Activated CD4-positive, alpha-beta T cell treated with anti-CD3 and anti-CD28 coated beads, Interleukin-2, amount 50 U/mL, for 48 hours (primary cell): Measurements from ENCODE around the gene CLTCL1.
"Not testable (repeated sequence)": the region's sequence is repeated elsewhere in the genome, so short reads cannot be mapped to it uniquely, and the experiment has no call there.

ENCODE experiments used
- DNase-seq, 2 experiments: peaks; one replicate each; pipeline ENCODE4 v3.0.0-alpha.2; 2020

CLTCL1 gene

DNA sequence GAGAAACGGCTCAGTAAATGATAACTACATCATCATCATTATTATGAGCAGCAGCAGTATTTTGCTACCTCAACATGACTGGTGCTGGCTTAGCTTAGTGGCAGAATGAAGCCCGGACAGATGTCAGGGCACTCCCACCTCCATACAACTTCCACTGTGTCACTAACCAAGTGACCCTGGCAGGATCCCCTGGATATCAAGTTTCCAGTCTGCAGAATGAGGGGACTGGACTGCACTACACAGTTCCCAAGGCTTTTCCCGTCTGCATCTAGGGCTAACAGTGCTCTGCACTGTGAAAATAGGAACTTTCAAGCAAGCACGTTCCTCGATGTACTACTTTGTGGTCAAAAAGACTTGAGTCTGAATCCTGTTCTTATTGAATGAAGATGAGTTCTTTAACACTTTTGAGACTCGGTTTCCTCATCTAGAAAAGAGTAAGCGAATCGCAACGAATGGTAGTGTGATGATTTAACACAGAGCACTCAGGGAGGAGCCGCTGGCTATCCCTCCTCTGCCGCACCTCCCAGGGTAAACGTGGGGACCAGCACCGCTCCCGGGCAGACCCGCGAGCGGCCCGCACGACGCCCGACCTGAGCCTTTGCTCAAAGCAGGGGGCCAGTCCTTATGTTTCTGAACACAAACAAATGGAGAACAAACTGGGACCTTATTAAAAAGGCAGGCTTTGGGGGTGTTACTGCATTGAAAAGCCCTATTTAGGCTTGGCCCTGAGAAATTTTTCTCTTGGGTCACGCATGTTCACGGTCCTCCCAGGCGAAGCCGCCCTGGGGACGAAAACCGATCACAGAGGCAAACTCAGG lies 910 bp downstream of the CLTCL1 start:
- DNase-seq: peak; percentile 1 to 10

DNA sequence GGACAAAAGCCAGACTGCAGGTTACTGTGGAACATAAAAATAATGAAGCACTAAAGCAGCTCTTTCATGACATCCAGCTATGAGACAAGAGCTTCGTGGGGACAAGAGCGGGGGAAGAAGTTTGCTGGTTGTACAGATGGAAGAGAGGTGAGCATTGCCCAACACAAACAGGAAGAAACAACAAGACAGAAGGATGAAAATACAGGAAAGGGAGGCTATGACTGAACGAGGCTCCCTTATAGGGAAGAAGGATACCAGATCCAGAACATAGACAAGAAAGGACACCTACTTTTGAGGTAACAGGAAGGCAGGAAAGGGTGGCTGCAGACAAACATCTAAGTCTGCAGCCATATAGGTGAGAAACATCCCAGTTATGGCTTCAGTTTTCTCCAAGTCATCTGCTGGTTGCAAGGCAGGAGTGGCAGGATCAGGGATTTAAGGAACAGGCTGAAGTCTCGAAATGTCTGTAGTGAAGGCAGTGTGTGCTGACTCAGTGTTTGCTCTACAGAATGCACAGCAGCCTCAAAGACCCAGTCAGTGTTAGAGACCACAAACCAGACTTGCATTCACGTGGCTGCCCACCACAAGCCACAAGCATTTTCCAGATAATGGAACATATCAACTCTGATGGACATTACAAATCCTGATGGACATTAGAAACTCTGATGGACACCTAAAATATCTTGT lies 1.9 kb downstream of the CLTCL1 start:
- DNase-seq: peak in 1 of 2 experiments; percentile 9

DNA sequence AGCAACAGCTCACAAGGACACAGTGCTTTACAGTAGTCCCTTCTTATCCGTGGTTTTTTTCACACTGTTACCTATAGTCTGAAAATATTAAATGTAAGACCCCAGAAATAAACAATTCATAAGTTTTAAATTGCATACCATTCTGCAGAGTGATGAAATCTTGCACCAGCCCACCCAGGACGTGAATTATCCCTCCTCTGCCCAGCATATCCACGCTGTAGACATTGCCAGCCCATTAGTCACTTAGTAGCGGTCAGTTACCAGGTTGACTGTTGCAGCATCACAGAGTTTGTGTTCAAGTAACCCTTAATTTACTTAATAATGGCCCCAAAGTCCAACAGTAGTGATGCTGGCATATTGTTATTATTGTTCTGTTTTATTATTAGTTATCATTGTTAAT lies 3.6 kb downstream of the CLTCL1 start:
- no peak for DNase-seq

DNA sequence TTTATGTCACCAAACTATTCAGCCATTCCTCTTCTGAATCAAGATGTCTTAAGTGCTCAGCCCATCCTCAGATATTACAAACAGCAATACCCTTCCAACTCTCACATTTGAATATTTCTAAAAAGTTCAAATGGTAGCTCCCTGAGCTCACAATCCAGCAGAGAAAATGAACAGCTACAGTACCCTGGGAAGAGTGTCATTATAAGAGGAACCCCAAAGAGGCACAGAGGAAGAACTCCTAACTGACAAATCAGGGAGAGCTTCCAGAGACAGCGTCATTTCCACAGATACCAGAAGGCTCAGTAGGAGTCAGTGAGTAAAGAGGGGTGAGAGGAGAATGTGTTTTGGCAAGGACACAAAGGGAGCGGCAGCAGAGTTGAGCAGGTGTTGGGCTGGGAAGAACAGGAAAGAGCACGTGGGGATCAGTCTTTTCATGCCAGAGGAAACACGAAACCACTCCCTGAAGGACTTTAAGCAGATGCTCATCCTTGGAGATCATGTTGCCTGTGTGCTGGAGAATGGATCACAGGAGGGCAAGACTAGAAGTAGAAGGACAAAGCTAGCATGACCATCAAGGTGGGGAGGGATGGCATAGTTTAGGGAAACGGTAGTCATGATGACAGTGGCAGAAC lies 4.3 kb downstream of the CLTCL1 start:
- no peak for DNase-seq

DNA sequence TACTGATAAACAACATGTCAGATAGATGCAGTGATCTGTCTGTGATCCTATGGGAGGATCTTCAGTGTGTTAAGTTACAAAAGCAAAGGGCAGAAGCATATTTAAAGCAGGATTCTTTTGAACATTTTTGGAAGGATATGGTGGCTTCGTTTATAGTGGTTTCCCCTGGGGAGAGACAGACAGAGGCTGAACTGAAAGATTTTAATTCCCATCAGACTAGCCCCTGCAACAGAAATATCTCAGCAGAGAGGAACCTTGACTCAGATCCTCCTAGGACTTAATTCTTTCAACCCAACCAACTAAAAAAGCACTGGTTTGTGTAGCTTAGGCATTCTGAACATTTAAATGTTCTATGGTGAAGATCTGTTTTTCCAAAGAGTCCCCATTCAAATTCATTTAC lies 5.7 kb downstream of the CLTCL1 start:
- DNase-seq: no peak

DNA sequence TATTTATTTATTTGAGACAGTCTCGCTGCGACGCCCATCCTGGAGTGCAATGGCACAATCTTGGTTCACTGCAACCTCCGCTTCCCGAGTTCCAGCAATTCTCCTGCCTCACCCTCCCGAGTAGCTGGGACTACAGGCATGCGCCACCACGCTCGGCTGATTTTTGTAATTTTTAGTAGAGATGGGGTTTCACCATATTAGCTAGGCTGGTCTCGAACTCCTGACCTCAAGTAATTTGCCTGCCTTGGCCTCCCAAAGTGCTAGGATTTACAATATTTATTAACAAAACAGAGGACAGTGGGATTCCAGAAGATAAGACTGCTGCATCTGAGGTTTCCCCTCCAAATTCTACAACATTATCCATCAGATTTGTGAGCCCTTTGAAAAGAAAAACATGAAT lies 12.4 kb downstream of the CLTCL1 start:
- not testable (repeated sequence) for DNase-seq

DNA sequence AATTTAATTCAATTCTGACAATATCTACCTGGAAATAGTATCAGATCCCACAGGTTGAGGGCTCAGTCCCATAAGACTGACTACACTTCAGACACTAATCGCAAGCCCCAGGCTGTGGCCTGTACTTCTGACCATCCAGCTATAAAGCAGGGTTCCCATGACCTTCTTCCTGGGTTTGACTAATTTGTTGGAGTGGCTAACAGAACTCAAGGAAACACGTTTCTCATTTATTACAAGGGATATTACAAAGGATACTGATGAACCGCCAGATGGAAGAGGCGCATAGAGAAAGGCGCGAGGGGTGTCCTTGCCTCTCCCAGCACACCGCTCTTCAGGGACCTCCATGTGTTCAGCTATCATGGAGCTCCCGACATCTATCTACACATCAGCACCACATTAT lies 13.7 kb downstream of the CLTCL1 start:
- DNase-seq: no peak

DNA sequence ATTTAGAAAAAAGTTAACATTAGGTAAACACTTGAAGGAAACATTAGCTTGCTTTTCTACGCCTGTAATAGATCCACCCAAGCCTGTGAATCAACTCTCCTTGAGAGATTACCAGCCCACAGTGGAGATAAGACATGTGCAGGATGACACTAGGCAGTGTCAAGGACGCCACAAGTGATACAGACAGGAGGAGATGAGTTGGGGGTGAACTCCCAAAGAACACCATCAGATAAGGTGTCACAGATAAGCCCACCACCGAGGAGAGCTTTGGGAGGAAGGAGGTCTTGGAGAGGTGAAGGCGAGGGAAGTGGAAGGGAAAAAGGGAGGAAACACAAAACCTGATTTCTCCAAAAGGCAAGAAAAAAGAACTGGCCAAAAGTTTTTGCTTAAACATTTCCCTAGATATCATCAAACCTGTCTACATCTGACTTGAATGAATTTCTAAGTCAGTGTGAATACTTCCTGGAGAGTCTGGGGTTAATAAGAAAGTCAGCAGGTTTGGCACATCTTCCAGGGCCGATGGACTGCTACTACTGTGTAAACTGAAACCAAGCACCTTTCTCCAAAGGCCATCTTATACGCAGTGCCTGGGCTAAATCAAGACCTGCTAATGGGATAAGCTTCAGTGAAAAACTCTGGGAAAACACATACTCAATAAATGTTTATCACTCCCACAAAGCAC lies 15.5 kb downstream of the CLTCL1 start:
- DNase-seq: no peak

DNA sequence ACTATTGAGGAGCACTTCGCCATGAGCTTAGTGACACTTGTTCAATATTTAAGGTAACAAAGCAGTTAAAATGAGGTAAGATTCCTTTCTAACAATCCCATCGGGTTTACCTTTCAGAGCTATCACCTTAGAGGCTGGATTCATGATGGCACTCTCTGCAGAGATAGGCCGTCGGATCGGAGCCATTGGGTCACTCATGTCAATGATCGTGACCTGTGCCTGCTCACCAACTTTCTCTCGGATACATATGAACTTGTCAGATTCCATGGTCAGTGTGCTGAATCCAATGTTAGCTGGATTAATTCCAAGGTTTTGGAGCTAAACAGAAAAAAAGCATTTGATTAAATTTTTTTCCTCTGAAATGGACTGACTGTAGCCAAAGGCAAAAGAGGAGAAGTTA lies 16.0 kb downstream of the CLTCL1 start:
- no peak for DNase-seq

DNA sequence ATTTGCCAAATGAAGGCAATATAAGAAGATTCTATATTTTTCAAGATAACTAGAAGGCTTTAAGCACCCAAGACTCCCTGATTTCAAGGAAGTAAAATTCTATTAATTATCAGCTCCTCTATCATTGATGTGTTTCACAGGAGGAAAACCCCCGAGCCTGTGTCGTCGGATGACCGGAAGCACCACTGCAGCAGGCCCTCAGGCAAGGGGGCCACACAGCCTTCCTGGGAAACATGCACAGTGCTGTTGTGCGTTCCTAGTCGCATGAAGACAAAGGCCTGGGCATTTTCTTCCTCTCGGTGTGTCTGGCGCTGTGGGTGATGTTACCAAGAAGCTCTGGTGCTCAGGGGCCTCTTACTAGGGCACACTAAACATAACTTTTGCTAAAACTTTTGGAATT lies 16.4 kb downstream of the CLTCL1 start:
- DNase-seq: no peak

DNA sequence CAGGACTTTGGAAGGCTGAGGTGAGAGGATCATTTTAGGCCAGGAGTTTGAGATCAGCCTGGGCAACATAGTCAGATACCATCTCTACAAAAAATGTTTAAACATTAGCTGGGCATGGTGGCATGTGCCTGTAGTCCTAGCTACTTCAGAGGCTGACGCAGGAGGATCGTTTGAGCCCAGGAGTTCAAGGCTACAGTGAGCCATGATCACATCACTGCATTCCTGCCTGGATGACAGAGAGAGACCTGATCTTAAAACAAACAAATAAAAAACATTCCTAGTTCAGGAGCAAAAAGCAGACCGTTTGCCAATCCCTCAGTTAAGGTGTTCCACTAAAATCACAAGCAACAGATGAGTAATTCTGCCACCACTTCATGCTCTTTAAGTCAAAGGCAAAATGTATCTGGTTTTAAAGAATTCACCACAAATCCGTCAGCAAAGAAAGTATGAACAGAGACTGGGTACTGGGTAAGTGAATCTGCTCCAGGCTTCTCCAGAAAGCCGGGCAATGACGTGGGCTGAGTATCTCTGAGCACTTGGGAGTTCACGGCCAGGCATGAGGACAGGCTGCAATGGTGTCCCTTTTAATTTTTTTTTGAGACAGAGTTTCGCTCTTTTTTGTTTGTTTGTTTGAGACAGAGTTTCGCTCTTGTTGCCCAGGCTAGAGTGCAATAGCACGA lies 19.5 kb downstream of the CLTCL1 start:
- no peak for DNase-seq

DNA sequence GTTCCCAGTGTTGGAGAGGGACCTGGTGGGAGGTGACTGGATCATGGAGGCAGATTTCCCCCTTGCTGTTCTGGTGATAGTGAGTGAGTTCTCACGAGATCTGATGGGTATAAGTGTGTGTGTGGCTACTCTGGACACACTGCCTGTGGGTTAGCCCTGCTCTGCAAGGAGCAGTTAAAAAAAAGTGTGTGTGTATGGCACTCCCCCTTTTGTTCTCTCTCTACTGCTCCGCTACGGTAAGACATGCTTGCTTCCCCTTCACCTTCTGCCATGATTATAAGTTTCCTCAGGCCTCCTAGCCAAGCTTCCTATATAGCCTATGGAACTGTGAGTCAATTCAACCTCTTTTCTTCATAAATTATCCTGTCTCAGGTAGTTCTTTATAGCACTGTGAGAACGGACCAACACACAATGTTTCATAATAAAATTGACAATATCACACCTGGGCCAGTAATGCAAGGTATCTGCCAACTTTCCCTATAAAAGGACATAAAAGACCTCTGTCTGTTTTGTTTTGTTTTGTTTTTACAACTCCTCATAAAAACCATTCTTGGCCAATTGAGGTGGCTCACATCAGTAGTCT lies 20.2 kb downstream of the CLTCL1 start:
- no peak for DNase-seq

DNA sequence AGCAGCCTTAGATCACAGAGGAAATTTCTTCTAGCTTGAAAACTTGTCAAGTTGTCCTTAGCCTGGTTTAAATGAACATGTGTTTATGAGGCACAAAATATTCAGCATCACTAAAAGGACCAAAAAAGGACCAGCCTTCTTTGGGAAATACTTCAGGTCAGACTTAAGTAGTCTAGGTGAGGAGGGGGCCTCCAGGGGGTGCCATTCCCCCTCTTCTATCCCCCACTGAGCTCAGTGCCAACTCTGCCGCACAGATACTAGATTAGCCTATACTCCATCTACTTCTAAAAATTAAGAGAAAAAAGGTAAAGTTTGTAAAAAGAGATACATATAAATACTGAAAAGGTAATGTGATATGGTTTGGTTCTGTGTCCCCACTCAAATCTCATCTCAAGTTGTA lies 20.6 kb downstream of the CLTCL1 start:
- no peak for DNase-seq

DNA sequence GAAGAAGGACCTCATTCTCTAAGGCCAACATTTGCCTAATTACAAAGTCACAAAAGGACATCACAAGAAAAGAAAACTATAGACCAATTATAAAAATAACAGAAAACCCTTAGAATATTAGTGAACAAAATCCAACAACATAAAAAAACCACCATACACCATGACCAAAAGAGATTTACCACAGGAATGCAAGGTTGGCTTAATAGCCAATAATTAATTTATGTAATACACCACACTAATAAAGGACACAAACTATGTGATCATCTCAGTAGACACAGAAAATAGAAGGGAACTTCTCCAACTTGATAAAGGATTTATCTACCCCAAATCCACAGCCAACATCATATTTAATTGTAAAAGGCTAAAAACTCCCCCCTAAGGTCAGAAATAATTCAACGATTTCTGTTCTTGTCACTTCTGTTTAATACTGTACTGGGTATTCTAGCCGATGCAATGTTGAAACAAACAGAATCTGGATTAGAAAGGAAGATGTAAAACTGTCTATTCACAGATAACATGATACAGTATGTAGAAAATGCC lies 24.9 kb downstream of the CLTCL1 start:
- DNase-seq: no peak

DNA sequence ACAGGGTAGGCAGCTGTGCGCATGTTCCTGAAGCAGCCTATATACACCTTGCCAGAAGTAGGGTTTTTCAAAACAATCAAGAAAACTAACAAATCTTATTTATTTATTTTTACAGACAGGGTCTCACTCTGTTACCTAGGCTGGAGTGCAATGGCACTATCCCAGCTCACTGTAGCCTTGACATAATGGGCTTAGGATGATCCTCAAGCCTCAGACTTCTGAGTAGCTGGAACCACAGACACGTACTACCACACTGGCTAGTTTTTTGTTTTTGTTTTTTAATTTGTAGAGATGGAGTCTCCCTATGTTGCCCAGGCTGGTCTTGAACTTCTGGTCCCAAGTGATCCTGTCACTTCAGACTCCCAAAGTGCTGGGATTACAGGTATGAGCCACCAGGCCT lies 25.7 kb downstream of the CLTCL1 start:
- DNase-seq: no peak

DNA sequence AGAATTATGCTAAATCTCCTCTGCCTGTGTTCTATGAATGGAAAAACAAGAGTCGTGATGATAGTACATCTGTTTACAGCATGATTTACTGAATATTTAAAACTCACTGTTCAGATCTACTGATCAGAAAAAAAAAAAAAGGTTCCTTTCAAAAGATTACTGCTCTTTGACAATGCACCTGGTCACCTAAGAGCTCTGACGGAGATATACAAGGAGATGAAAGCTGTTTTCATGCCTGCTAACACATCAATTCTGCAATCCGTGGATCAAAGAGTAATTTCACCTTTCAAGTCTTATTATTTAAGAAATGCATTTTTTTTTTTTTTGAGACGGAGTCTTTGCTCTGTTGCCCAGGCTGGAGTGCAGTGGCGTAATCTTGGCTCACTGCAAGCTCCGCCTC lies 30.7 kb downstream of the CLTCL1 start:
- no peak for DNase-seq

DNA sequence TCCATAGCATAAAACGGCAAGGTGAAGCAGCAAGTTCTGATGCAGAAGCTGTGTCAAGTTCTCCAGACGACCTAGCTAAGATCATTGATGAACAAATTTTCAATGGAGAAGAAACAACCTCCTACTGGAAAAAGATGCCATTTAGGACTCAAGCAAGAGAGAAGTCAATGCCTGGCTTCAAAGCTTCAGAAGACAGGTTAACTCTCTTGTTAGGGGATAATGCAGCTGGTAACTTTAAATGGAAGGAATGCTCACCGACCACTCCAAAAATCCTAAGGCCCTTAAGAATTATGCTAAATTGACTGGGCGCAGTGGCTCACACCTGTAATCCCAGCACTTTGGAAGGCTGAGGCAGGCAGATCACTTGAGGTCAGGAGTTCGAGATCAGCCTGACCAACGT lies 31.3 kb downstream of the CLTCL1 start:
- DNase-seq: no peak

DNA sequence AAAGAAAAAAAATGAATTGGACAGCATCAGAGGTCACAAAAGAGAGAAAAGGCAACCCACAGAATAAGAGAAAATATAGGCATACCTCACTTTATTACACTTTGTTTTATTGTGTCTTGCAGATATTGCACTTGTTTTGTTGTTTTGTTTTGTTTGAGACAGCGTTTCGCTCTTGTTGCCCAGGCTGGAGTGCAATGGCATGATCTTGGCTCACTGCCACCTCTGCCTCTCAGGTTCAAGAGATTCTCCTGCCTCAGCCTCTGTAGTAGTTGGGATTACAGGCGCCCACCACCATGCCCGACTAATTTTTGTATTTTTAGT lies 32.6 kb downstream of the CLTCL1 start:
- DNase-seq: not testable (repeated sequence)

DNA sequence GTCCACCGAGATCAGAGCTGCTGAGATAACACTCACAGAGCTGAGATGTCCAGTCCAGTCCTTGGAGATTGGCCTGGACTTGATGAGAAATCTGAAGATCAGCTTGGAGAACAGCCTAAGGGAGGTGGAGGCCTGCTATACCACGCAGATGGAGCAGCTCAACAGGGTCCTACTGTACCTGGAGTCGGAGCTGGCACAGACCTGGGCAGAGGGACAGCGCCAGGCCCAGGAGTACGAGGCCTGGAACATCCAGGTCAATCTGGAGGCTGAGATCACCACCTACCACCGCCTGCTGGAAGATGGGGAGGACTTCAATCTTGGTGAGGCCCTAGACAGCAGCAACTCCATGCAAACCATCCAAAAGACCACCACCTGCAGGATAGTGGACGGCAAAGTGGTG lies 33.1 kb downstream of the CLTCL1 start:
- DNase-seq: no peak

DNA sequence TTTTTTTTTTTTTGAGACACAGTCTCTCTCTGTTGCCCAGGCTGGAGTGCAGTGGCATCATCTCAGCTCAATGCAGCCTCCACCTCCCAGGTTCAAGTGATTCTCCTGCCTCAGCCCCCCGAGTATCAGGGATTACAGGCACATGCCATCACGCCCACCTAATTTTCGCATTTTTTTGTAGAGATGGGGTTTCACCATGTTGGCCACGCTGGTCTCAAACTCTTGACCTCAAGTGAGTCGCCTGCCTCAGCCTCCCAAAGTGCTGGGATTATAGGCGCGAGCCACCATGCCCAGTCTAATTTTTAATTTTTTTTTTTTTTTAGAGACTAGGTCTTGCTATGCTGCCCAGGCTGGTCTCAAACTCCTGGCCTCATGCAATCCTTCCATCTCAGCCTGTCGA lies 35.2 kb downstream of the CLTCL1 start:
- DNase-seq: not testable (repeated sequence)

DNA sequence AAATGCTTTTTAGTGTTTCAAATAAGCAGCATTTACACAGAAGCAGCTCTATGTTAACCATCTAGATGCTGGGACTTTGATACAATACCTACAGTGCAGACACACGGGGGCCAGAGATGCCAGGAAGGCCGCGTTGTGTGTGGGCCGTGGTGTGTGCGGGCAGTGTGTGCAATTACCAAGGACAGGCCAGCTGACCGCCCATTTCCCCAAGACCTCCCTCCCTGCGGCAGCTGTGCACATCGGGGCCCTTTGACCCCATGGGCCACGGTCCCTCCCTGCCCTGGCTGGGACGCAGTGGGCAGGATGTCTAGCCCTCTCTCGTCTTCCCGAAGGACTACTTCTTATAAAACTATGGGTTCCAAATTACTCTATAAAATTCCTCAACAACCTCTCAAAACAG lies 38.4 kb downstream of the CLTCL1 start:
- DNase-seq: no peak

DNA sequence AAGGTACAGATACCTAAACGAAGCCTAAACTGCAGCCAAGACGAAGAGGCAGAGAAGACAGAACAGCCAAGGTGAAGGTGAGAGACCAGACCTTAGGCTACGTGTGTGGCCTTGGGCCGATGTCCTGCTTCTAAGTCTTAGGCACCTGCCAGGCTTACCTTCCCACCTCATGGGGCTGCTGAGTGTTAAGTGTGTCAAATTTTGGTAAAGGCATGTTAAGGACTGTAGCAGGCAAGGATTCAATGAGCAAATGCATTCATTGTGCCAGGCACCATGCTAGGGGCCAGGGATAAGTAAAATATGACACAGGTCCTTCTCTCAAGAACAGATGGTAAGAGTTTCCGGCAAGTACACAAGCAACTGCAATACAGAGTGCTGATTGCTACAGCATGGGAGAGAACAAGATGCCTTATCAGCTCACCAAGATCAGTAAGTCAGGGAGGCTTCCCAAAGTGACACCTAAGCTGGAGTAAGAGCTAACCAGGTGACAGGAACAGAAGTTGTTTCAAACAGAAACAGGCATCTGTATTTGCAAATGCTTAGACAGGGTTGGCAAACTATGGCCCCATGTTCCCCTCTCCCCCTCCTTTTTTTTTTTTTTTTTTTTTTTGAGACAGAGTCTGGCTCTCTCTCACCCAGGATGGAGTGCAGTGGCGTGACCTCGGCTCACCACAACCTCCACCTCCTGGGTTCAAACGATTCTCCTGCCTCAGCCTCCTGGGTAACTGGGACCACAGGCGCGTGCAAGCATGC lies 46.7 kb downstream of the CLTCL1 start:
- DNase-seq: no peak
